OCI-LY7 (cell line): ENCODE measurements around the gene FAM193B.

Experiments
- CTCF ChIP-seq: fragments of 200-600 bp; sonication (generic); conservative IDR thresholded peaks from 2 replicates; pipeline ENCODE4 v1.5.1; 2014; ENCODE audit warnings: mild to moderate bottlenecking, antibody characterized with exemption, low read length, moderate library complexity, mixed read lengths
- EZH2phosphoT487 ChIP-seq: fragments of 200-600 bp; sonication (generic); IDR thresholded peaks from 2 replicates; pipeline ENCODE4 v1.6.1; 2018; ENCODE audit warnings: low read depth, borderline replicate concordance, mild to moderate bottlenecking, mixed run types, antibody characterized with exemption, low read length, moderate library complexity, mixed read lengths

GRCh38 chr5:177483994-177484901 lies 70.1 kb downstream of the FAM193B start:
- TF ChIP-seq CTCF (no peak), EZH2phosphoT487 (no peak)
